A549 (cell line): ENCODE data around the gene IGF1R. TPM values are rescaled to one million over a fixed set of nuclear protein-coding genes. Genes with fewer than 3 reads are reported as not detected.
A peak's percentile ranks its signal among the peaks of the same experiment; 100 is the strongest.

Experiments used
- ATAC-seq, 2 experiments: fragments of 200-7000 bp in 1 of 2; fragments of >200 bp in 1 of 2; cut with Nextera tagmentation in 1 of 2; cut with Tn5 transposase in 1 of 2; 3 replicates each; pipeline versions ENCODE4 v1.8.0 to v1.9.1; 2018 to 2020; ENCODE audit warnings: mild to moderate bottlenecking in 1 of 2, moderate library complexity in 1 of 2
- CTCF ChIA-PET: fragments of 300-600 bp; sonication (Branson Sonifier 250); formaldehyde crosslinking; extraction: SDS; loops from one replicate; lab custom pipeline; 2021; ENCODE audit warnings: antibody characterized with exemption, inconsistent platforms; lab: Yijun Ruan, JAX
- POLR2A ChIA-PET: fragments of 350-600 bp; formaldehyde crosslinking; extraction: SDS; loops from one replicate; lab custom pipeline; 2021; ENCODE audit warnings: antibody characterized with exemption, inconsistent platforms; lab: Yijun Ruan, JAX
- DNase-seq, 2 experiments: peaks; one replicate each; pipeline versions ENCODE4 v3.0.0 to v3.0.0-alpha.2; 2011 to 2016; ENCODE audit warnings: low read depth in 1 of 2, low spot score in 1 of 2
- FAIRE-seq: peaks from 2 replicates; lab custom pipeline; 2011; peaks lifted over from hg19 to GRCh38; lab: Jason Lieb, UNC
- H3K27ac ChIP-seq, 2 experiments: fragments of >200 bp; sonication (Bioruptor Twin); formaldehyde crosslinking; 3 replicates each; pipeline ENCODE4 v1.5.1; 2016 to 2017
- H3K4me1 ChIP-seq: fragments of >200 bp; sonication (Bioruptor Twin); formaldehyde crosslinking; 3 replicates; pipeline ENCODE4 v1.6.1; 2016
- H3K4me2 ChIP-seq: fragments of >200 bp; sonication (Bioruptor Twin); formaldehyde crosslinking; 3 replicates; pipeline ENCODE4 v1.6.1; 2016
- H3K4me3 ChIP-seq: fragments of >200 bp; sonication (Bioruptor Twin); formaldehyde crosslinking; 3 replicates; pipeline ENCODE4 v1.5.1; 2016
- H3K9me3 ChIP-seq: fragments of >200 bp; sonication (Bioruptor Twin); formaldehyde crosslinking; 3 replicates; pipeline ENCODE4 v1.6.1; 2016
- CHD2 ChIP-seq: fragments of 150-350 bp; IDR thresholded peaks from 2 replicates; pipeline ENCODE4 v1.6.1; 2014; ENCODE audit warnings: low read length; ENCODE audit not compliant: partially characterized antibody
- CHD4 ChIP-seq: fragments of 200-600 bp; sonication (generic); IDR thresholded peaks from 2 replicates; pipeline ENCODE4 v1.6.1; 2016; ENCODE audit warnings: antibody characterized with exemption, mild to moderate bottlenecking, borderline replicate concordance
- ESRRA ChIP-seq: fragments of 150-350 bp; IDR thresholded peaks from 2 replicates; pipeline ENCODE4 v1.6.1; 2014; ENCODE audit warnings: mild to moderate bottlenecking, low read length, borderline replicate concordance
- FOSL2 ChIP-seq, 2 experiments: fragments of 450-650 bp in 1 of 2; fragments of >200 bp in 1 of 2; sonication (Bioruptor Twin) in 1 of 2; formaldehyde crosslinking; IDR thresholded peaks; 2 replicates each; pipeline versions ENCODE4 v1.5.0 to v1.6.1; 2016 to 2020; ENCODE audit warnings: mild to moderate bottlenecking in 1 of 2, moderate library complexity in 1 of 2
- HOXB13 ChIP-seq: fragments of 250-450 bp; sonication (Bioruptor Pico); IDR thresholded peaks from 2 replicates; pipeline ENCODE4 v1.5.0; 2020; ENCODE audit warnings: low read depth, mild to moderate bottlenecking, moderate library complexity
- JUN ChIP-seq, 2 experiments: fragments of >200 bp; sonication (Bioruptor Twin); formaldehyde crosslinking; IDR thresholded peaks; 2 replicates in 1 of 2; 3 replicates in 1 of 2; pipeline ENCODE4 v1.6.1; 2016 to 2017
- JUNB ChIP-seq: fragments of >200 bp; sonication (Bioruptor Twin); formaldehyde crosslinking; IDR thresholded peaks from 2 replicates; pipeline ENCODE4 v1.6.1; 2016
- KDM1A ChIP-seq: fragments of 200-600 bp; sonication (generic); IDR thresholded peaks from 2 replicates; pipeline ENCODE4 v1.6.1; 2016; ENCODE audit warnings: low read depth, mild to moderate bottlenecking
- KDM5A ChIP-seq: fragments of 200-600 bp; sonication (generic); IDR thresholded peaks from 2 replicates; pipeline ENCODE4 v1.6.1; 2016; ENCODE audit warnings: antibody characterized with exemption, mild to moderate bottlenecking
- MAZ ChIP-seq: fragments of 150-350 bp; IDR thresholded peaks from 2 replicates; pipeline ENCODE4 v1.6.1; 2014; ENCODE audit warnings: antibody characterized with exemption, low read depth, low read length, borderline replicate concordance
- NFE2L2 ChIP-seq: fragments of 150-350 bp; conservative IDR thresholded peaks from 2 replicates; pipeline ENCODE4 v1.6.1; 2014; ENCODE audit warnings: low read length
- NPAS2 ChIP-seq: fragments of 250-450 bp; sonication (Bioruptor Pico); IDR thresholded peaks from 2 replicates; pipeline ENCODE4 v1.8.0; 2022; ENCODE audit warnings: mild to moderate bottlenecking, moderate library complexity, borderline replicate concordance
- POLR2AphosphoS2 ChIP-seq: conservative IDR thresholded peaks from 2 replicates; pipeline ENCODE4 v1.6.1; 2012; ENCODE audit warnings: low read length, improper control_type of control experiment, inconsistent platforms
- RFX5 ChIP-seq: fragments of 450-650 bp; IDR thresholded peaks from 2 replicates; pipeline ENCODE4 v1.7.1; 2014; ENCODE audit warnings: antibody characterized with exemption, mild to moderate bottlenecking, moderate library complexity
- SREBF2 ChIP-seq: fragments of 450-650 bp; IDR thresholded peaks from 2 replicates; pipeline ENCODE4 v1.6.1; 2014; ENCODE audit warnings: mild to moderate bottlenecking, moderate library complexity
- ZNF302 ChIP-seq: fragments of 250-450 bp; sonication (Bioruptor Pico); IDR thresholded peaks from 2 replicates; pipeline ENCODE4 v1.9.0; 2021; ENCODE audit warnings: inconsistent platforms, mild to moderate bottlenecking, moderate library complexity
- ZSCAN20 ChIP-seq: fragments of 250-450 bp; sonication (Bioruptor Pico); IDR thresholded peaks from 2 replicates; pipeline ENCODE4 v1.8.0; 2022; ENCODE audit warnings: mild to moderate bottlenecking, moderate library complexity
- WGBS: methylation state at CpG from one replicate; pipeline ENCODE4 v1.1.6; 2017; ENCODE audit errors: missing lambda C conversion rate; 5-methylcytosine and 5-hydroxymethylcytosine counted together
- polyA plus RNA-seq, 4 experiments: library from polyadenylated mRNA; depleted of rRNA in 3 of 4; stranded (reverse); fragments of >200 nt; fragmentation: RNase III in 1 of 4; extraction: RNeasy Plus Mini Kit Qiagen cat#74134 plus additional on column Dnase treatment in 1 of 4; gene quantifications; 2 replicates in 3 of 4; 3 replicates in 1 of 4; pipeline ENCODE4 v1.2.3, GENCODE V29; 2011 to 2017
- TF ChIP-seq, protein P1 (sequence below): IDR thresholded peaks from 2 replicates; pipeline ENCODE4 v1.6.1; 2012
- TF ChIP-seq, protein P2 (sequence below): fragments of 450-650 bp; IDR thresholded peaks from 2 replicates; pipeline ENCODE4 v1.6.1; 2014; ENCODE audit warnings: antibody characterized with exemption
- TF ChIP-seq, protein P3 (sequence below): IDR thresholded peaks from 2 replicates; pipeline ENCODE4 v1.6.1; 2012; ENCODE audit warnings: low read depth, borderline replicate concordance
- TF ChIP-seq, protein P4 (sequence below): fragments of 250-450 bp; sonication (Bioruptor Pico); IDR thresholded peaks from 2 replicates; pipeline ENCODE4 v1.5.0; 2021; ENCODE audit warnings: mild to moderate bottlenecking, moderate library complexity, borderline replicate concordance

The IGF1R gene
- polyA plus RNA-seq, 2 of the 4 experiments (the other 2 are of a cell fraction): 42.6 to 69.5 TPM

DNA sequence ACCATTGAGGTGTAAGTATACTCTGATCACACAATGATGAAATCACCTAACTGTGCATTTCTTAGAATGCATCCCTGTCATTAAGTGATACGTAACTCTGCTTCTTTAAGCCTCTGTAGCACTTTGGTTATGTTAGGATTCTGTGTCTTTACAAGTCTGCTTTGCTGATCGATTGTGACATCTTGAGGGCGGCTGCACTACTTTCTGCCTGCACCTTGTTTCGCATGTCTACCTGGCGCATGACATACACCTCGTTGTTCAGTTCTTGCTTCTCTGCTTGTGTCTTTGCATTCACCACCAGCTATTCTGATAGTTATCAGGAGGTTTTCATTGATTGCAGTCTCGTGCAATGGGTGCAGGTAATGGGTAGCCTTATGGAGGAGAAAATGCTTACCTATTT, 32.7 kb downstream of the IGF1R start:
- TF ChIP-seq RFX5 (no peak), POLR2AphosphoS2 (no peak), NFE2L2 (no peak), JUN (IDR thresholded peaks at IDR 0.05) (no peak), CHD2 (no peak), KDM1A (no peak), CHD4 (no peak), HOXB13 (no peak), NPAS2 (no peak)
- TF ChIP-seq, protein P1, sequence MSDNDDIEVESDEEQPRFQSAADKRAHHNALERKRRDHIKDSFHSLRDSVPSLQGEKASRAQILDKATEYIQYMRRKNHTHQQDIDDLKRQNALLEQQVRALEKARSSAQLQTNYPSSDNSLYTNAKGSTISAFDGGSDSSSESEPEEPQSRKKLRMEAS: no peak
- TF ChIP-seq, protein P2, sequence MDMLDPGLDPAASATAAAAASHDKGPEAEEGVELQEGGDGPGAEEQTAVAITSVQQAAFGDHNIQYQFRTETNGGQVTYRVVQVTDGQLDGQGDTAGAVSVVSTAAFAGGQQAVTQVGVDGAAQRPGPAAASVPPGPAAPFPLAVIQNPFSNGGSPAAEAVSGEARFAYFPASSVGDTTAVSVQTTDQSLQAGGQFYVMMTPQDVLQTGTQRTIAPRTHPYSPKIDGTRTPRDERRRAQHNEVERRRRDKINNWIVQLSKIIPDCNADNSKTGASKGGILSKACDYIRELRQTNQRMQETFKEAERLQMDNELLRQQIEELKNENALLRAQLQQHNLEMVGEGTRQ: no peak
- ATAC-seq: no peak

DNA sequence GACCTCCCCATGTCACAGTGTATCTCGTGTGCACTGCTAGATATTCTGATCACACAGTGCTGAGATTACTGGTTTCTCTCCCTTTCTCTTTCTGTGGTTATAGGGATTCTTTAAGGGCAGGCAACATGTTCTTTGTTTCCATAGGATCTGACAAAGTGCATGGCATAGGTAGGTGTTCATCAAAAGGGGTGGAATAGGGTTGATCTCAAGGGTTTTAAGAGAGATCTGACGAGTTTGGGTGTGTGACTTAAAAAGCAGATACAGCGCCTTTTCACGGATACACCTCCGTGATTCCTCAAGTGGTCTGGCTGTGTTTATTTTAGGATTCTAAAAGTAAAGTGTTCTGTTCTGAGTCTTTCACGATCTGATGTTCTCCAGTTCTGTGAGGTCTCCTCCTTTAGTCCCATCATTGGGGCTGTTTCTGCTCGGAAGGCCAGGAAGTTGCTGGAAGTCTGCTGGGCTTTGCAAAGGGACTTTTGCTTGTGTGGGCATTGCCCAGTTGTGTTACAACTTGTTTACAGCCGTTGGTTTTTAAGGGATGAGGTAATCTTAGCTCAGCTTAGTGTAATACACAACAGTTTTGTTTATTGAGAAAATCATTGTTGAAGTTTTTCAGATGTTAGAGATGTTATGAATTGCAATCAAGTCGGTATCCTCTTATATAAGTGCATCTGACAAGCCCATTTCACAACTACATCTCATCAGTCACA, 34.8 kb downstream of the IGF1R start:
- no peak for TF ChIP-seq MAZ
- TF ChIP-seq KDM1A: no peak
- TF ChIP-seq KDM5A: no peak
- TF ChIP-seq, protein P3, sequence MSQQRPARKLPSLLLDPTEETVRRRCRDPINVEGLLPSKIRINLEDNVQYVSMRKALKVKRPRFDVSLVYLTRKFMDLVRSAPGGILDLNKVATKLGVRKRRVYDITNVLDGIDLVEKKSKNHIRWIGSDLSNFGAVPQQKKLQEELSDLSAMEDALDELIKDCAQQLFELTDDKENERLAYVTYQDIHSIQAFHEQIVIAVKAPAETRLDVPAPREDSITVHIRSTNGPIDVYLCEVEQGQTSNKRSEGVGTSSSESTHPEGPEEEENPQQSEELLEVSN: no peak
- TF ChIP-seq HOXB13: no peak
- TF ChIP-seq FOSL2 (IDR thresholded peaks at IDR 0.05): no peak
- TF ChIP-seq FOSL2 (CRISPR knock-in tag; IDR thresholded peaks at IDR 0.05): no peak
- TF ChIP-seq JUN (IDR thresholded peaks at IDR 0.05): no peak
- TF ChIP-seq, protein P4, sequence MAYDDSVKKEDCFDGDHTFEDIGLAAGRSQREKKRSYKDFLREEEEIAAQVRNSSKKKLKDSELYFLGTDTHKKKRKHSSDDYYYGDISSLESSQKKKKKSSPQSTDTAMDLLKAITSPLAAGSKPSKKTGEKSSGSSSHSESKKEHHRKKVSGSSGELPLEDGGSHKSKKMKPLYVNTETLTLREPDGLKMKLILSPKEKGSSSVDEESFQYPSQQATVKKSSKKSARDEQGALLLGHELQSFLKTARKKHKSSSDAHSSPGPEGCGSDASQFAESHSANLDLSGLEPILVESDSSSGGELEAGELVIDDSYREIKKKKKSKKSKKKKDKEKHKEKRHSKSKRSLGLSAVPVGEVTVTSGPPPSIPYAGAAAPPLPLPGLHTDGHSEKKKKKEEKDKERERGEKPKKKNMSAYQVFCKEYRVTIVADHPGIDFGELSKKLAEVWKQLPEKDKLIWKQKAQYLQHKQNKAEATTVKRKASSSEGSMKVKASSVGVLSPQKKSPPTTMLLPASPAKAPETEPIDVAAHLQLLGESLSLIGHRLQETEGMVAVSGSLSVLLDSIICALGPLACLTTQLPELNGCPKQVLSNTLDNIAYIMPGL (CRISPR knock-in tag): no peak
- no peak for TF ChIP-seq JUNB
- no peak for TF ChIP-seq ESRRA
- no peak for TF ChIP-seq ZNF302 (CRISPR knock-in tag)
- TF ChIP-seq ZSCAN20 (CRISPR knock-in tag): no peak
- TF ChIP-seq SREBF2: no peak
- TF ChIP-seq, all 56 proteins: peak for 0
- H3K4me2 ChIP-seq: peak overlapping the region; percentile 49
- no peaks in the 10 kb centered on the region for H3K9me3 ChIP-seq
- H3K4me1 ChIP-seq: peaks cover 80% of the 10 kb centered on the region
- peak overlapping the region in 1 of 2 experiments; percentile 24; a peak in 2 of 6 replicates for H3K27ac ChIP-seq
- H3K4me3 ChIP-seq: no peak overlapping the region
- CTCF ChIA-PET: interaction anchor here (1.0 to 2.1 kb wide), 7 partner anchors 9 to 394 kb away, joined by 3 to 9 read pairs (median 5); no protein-coding TSS in a partner anchor
- POLR2A ChIA-PET: no interaction called here
- no peak for DNase-seq
- FAIRE-seq: no peak
- ATAC-seq: peak; percentile 7 to 12; a peak in 2 of 6 replicates
- 62% methylated on average over 9 of the region's 9 CpGs for whole genome bisulfite sequencing

More for the DNA sequence above, 32.7 kb downstream of the IGF1R start:
- ChIA-PET CTCF (interaction anchor here (2.1 to 2.4 kb wide), 2 partner anchors 11 to 22 kb away, joined by 9 read pairs; no protein-coding TSS in a partner anchor), POLR2A (no interaction called here)
- Histone ChIP-seq H3K9me3 (no peaks in the 10 kb centered on the region), H3K27ac (no peak overlapping the region), H3K4me2 (no peak overlapping the region), H3K4me1 (peaks cover 79% of the 10 kb centered on the region), H3K4me3 (no peak overlapping the region)
- FAIRE-seq (no peak), DNase-seq (no peak)
- WGBS: 91% methylated on average over 7 of the region's 7 CpGs
